Breast epithelium (tissue), 4 donors: ENCODE measurements around the gene CDKN2B-AS1. TPM values are rescaled to one million over a fixed set of nuclear protein-coding genes. Genes with fewer than 3 reads are reported as not detected.

Experiments
- DNase-seq, 2 donors: peaks; one replicate each; pipeline ENCODE4 v3.0.0-alpha.2; 2019; ENCODE audit warnings: low spot score in 2 of 2
- H3K27ac ChIP-seq, 2 donors: fragments of 200-600 bp; sonication (generic) in 1 of 2; one replicate each; pipeline ENCODE4 v1.5.1; 2016 to 2019; ENCODE audit warnings: mild to moderate bottlenecking in 1 of 2
- H3K27me3 ChIP-seq, 2 donors: fragments of 200-600 bp; sonication (generic) in 1 of 2; one replicate each; pipeline versions ENCODE4 v1.5.1 to v1.6.0; 2017 to 2019; ENCODE audit warnings: control low read depth in 1 of 2, mild to moderate bottlenecking in 1 of 2
- H3K36me3 ChIP-seq: fragments of 200-600 bp; one replicate; pipeline ENCODE4 v1.5.1; 2019
- H3K4me1 ChIP-seq, 2 donors: fragments of 200-600 bp; sonication (generic); one replicate each; pipeline ENCODE4 v1.5.1; 2016 to 2019; ENCODE audit warnings: control low read depth in 1 of 2
- H3K4me3 ChIP-seq, 3 donors: fragments of 200-600 bp; sonication (generic); 1 replicate in 2 of 3; 2 replicates in 1 of 3; pipeline ENCODE4 v1.5.1; 2016 to 2019; ENCODE audit warnings: mild to moderate bottlenecking in 3 of 3, moderate library complexity in 2 of 3
- H3K9me3 ChIP-seq, 2 donors: fragments of 200-600 bp; sonication (generic) in 1 of 2; one replicate each; pipeline ENCODE4 v1.5.1; 2016 to 2019; ENCODE audit warnings: control low read depth in 1 of 2
- CTCF ChIP-seq, 3 donors: fragments of 450-650 bp; IDR thresholded peaks; one replicate each; pipeline ENCODE4 v1.5.1; 2016 to 2017; ENCODE audit warnings: antibody characterized with exemption in 3 of 3, mild to moderate bottlenecking in 3 of 3, moderate library complexity in 3 of 3
- POLR2A ChIP-seq: fragments of 450-650 bp; IDR thresholded peaks from one replicate; pipeline ENCODE4 v1.6.1; 2016; ENCODE audit warnings: antibody characterized with exemption, mild to moderate bottlenecking, moderate library complexity
- POLR2AphosphoS5 ChIP-seq, 3 donors: sonication (generic); formaldehyde crosslinking; IDR thresholded peaks; one replicate each; pipeline ENCODE4 v1.6.1; 2017; ENCODE audit warnings: antibody characterized with exemption in 3 of 3
- intact Hi-C: fragments of 100-400 bp; cut with DNase I; formaldehyde crosslinking; loops from one replicate; pipeline ENCODE4 v1.15.1; 2023; ENCODE audit warnings: low total_unique reads
- total RNA-seq, 3 donors: library from RNA; depleted of rRNA; stranded (reverse); fragments of >200 nt; gene quantifications; one replicate each; pipeline ENCODE4 v1.1.0, GENCODE V29; 2016

CDKN2B-AS1 gene
- total RNA-seq, 3 donors from 2014 or later: 1.3 to 4.6 (median 3.2) TPM

GRCh38 chr9:21984101-21984500, 10.5 kb upstream of the CDKN2B-AS1 start:
- H3K27me3 ChIP-seq: peaks cover 0 to 30% of the 10 kb centered on the region in 2 donors

GRCh38 chr9:21985964-21986667, 8.5 kb upstream of the CDKN2B-AS1 start:
- Histone ChIP-seq H3K9me3 (no peaks in the 10 kb centered on the region), H3K4me1 (no peaks in the 10 kb centered on the region), H3K4me3 (no peak overlapping the region), H3K27me3 (peaks cover 0 to 37% of the 10 kb centered on the region in 2 donors), H3K27ac (no peak overlapping the region), H3K36me3 (no peaks in the 10 kb centered on the region)
- TF ChIP-seq POLR2AphosphoS5 (IDR thresholded peaks at IDR 0.05) (no peak), POLR2A (no peak), CTCF (IDR thresholded peaks at IDR 0.05) (no peak)
- DNase-seq: no peak
- intact Hi-C loops: no loop called here

More at GRCh38 chr9:21984101-21984500, 10.5 kb upstream of the CDKN2B-AS1 start:
- DNase-seq: no peak
- no peak for TF ChIP-seq CTCF (IDR thresholded peaks at IDR 0.05)
- TF ChIP-seq POLR2AphosphoS5 (IDR thresholded peaks at IDR 0.05): no peak
- TF ChIP-seq POLR2A: no peak
- Histone ChIP-seq H3K4me1 (no peaks in the 10 kb centered on the region), H3K9me3 (no peaks in the 10 kb centered on the region), H3K27ac (no peak overlapping the region), H3K4me3 (no peak overlapping the region), H3K36me3 (no peaks in the 10 kb centered on the region)
- intact Hi-C loops: no loop called here

DNA sequence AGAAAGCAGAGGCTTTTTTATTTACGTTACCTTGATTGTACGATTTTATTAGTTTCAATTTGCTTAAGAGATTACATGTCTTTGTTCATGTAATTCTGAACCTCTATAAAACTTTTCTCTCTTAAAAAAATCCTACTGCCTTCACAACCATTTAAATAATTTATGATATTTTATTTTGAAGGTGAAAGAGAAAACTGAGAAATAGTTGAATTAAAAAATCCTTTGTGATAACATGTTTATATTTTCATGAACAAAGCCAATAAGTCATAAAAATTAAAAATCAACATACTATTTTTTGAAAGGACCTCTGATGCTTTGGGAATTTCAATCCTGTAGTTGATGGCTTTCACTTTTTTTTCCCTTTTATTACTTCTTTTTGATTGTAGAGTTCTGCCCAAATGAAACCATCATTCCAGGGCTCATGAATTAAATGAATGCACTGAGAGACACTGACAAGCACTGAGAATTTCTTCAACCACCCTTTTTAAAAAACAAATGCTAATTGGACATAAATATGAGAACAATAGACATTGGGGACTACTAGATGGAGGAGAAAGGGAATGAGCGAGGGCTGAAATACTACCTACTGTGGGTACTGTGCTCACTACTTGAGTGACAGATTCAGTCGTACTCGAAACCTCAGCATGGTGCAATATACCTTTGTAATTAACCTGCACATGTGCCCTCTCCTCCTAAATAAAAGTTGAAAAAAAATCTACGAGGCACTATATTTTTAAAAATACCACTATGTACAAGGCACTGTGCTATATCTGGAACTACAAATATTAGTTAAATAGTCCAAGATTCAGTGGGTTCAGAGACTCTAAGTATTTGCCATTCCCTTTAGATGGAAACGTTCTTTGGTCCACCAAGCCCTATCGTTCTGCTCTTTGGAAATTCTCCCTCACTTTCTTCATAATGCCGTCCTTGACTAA, 6.3 kb upstream of the CDKN2B-AS1 start:
- TF ChIP-seq POLR2A (no peak), CTCF (IDR thresholded peaks at IDR 0.05) (no peak), POLR2AphosphoS5 (IDR thresholded peaks at IDR 0.05) (no peak)
- H3K36me3 ChIP-seq: no peaks in the 10 kb centered on the region
- no peaks in the 10 kb centered on the region for H3K4me1 ChIP-seq
- H3K9me3 ChIP-seq: no peaks in the 10 kb centered on the region
- H3K4me3 ChIP-seq: no peak overlapping the region
- intact Hi-C loops: no loop called here
- H3K27ac ChIP-seq: no peak overlapping the region
- H3K27me3 ChIP-seq: peaks cover 0 to 33% of the 10 kb centered on the region in 2 donors
- DNase-seq: no peak

DNA sequence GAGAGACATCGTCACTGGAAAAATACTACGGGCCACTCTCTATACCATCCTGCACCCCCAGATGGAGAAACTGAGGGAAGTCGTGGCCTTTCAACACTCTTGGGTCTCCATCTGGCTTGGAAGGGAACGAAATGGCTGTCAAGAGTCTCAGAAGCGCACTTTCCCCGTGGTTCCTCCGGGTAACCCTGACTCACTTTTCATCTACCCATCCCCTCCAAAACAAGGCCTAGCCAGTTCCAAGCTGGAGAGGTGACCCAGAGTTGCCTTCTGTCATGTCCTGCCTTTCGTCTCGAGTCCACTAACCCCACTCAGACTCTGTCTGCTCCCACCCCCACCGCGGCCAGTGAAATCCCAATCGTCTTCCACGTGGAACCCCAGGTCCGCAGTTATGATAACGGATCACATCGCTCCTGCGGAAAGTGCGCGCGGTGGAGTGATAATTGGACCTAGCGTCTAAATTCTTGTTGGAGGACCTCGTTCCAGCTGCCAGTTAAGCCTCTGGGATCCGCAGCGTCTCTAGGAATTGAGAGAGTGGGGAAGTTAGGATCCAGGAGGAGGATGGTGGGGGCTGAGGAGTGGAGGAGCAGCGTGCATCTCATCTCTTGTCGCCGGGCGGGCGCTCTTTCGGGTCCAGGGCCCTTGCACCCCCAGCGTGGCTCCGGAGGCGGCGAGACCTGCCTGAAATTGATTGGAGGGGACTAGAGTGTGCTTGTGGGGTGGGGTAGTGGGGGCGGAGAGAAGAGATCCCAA, 5.0 kb upstream of the CDKN2B-AS1 start:
- no peak for TF ChIP-seq POLR2AphosphoS5 (IDR thresholded peaks at IDR 0.05)
- no peak for TF ChIP-seq CTCF (IDR thresholded peaks at IDR 0.05)
- no peak for TF ChIP-seq POLR2A
- Histone ChIP-seq H3K4me1 (no peaks in the 10 kb centered on the region), H3K9me3 (no peaks in the 10 kb centered on the region), H3K27me3 (peaks cover 0 to 29% of the 10 kb centered on the region in 2 donors), H3K27ac (no peak overlapping the region), H3K4me3 (no peak overlapping the region), H3K36me3 (no peaks in the 10 kb centered on the region)
- intact Hi-C loops: no loop called here
- DNase-seq: no peak
